GM19193 (cell line): ENCODE measurements around the gene MAPK1.

Source experiments
- POLR2A ChIP-seq: IDR thresholded peaks from 4 replicates; pipeline ENCODE4 v1.6.1; 2011; ENCODE audit not compliant: insufficient read depth, insufficient read length; ENCODE audit errors: extremely low read depth

Gene MAPK1

GRCh38 chr22:21719024-21719423 lies 148.4 kb downstream of the MAPK1 start:
- no peak for TF ChIP-seq POLR2A

- TF ChIP-seq POLR2A = no peak
Measured at GRCh38 chr22:21718499-21718898, 148.9 kb downstream of the MAPK1 start.

- TF ChIP-seq POLR2A = no peak
Measured at GRCh38 chr22:21714786-21715185, 152.7 kb downstream of the MAPK1 start.

- no peak for TF ChIP-seq POLR2A
Measured at GRCh38 chr22:21714059-21714770, 153.2 kb downstream of the MAPK1 start.

GRCh38 chr22:21713428-21714058 lies 153.9 kb downstream of the MAPK1 start:
- no peak for TF ChIP-seq POLR2A

- TF ChIP-seq POLR2A = no peak
Measured at GRCh38 chr22:21712751-21713427, 154.6 kb downstream of the MAPK1 start.

- no peak for TF ChIP-seq POLR2A
Measured at GRCh38 chr22:21711851-21712250, 155.6 kb downstream of the MAPK1 start.

GRCh38 chr22:21710156-21710555 lies 157.3 kb downstream of the MAPK1 start:
- TF ChIP-seq POLR2A = no peak

GRCh38 chr22:21709688-21710087 lies 157.8 kb downstream of the MAPK1 start:
- no peak for TF ChIP-seq POLR2A

- TF ChIP-seq POLR2A = no peak
Measured at GRCh38 chr22:21708960-21709359, 158.5 kb downstream of the MAPK1 start.

- no peak for TF ChIP-seq POLR2A
Measured at GRCh38 chr22:21707677-21708076, 159.8 kb downstream of the MAPK1 start.
